GM19438 (cell line): ENCODE results near the gene MARCHF10.
"Not testable (repeated sequence)": the region's sequence is repeated elsewhere in the genome, so short reads cannot be mapped to it uniquely, and the experiment has no call there.

Experiments
- ATAC-seq: cut with Tn5 transposase; IDR thresholded peaks from one replicate; pipeline ENCODE4 v1.9.1; 2021; ENCODE audit warnings: low read depth; ENCODE audit not compliant: unreplicated experiment

Gene MARCHF10

DNA sequence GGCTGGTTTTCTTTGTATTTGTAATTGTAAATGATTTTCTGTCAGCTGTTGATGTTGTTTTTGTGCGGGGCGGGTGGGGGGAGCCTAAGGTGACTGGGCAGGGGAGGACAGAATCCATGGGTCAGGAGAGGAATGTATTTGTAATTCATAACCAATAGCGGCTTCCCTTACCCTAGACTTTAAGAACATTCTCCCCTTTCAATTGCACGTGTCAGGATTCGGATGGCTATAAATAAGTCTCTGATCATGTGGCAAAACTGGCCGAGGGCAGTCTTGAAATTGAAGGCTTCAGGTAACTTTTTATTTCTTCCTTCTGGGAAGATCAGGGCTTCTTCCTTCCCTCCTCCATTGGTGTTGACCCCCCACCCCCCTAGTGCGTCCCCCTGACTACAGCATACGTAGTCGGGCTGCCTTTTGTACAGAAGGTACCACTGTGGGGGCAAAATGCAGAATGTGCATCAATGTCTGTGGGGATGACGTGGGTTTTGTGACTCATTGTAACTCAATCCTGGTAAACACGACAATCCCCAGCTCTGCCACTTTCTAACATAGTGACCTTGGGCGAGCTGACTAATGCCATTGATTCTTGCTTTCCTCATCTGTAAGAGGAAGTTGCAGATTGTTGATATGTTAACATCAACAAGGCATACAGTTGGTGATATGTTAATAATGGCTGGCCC lies 16.2 kb downstream of the MARCHF10 start:
- no peak for ATAC-seq

DNA sequence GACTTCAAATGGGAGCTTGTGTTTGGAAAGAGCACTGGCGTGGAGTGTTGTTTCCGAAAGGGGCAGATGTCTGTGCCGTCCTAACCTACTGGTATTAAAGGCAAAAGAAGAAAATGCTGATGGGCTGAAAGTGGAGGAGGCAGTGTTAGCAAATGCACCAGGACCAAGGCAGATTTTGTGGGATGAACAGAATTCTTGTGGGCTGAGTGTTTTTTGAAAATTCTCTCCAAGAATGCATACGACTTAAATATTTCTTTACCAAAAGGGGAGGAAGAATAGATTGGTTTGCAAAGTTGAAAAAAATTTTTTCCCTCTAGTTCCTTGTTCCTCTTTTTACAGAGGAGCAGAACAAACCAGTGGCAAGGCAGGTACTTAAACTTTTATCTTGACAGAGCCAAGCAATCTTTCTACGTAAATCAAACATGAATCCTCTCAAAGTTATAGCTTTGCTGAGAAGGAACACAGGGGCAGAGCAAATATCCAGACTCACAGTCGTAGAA lies 16.8 kb downstream of the MARCHF10 start:
- ATAC-seq = no peak

DNA sequence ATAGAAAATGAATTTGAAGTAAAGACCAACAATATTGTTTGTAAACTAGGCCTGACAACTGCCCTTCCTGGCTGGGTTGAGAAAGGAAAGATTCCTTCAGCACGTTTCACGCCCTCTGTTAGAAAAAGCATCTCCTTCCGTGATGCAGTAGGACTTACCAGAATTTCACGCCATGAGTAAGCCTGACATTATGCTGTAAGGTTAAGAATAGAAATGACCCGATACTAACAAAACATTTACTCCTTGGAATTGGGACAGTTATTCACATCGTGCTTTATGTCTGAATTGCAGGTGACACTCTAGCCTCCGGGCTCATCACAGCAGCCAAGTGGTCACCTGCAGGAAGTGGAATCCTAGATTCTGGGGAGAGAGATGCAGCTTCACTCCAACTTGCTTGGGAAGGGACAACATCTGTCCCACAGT lies 17.5 kb downstream of the MARCHF10 start:
- no peak for ATAC-seq

DNA sequence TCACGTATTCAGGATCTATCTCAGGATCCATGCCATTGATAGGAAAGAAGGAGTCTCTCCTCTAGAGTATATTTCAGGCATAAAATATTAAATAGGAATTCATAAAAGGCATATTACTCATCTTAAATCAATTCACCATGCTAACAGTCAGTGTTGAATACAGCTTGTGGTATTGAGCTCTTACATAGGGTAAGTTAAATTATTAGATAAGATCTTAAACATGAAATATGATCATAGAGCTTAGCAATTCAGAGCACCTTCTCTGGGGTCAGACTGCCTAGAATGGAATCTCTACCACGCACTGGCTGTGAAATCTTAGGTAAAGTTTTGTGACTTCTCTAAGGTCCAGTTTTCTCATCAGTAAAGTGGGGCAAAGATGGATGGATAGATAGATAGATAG lies 20.7 kb downstream of the MARCHF10 start:
- no peak for ATAC-seq

DNA sequence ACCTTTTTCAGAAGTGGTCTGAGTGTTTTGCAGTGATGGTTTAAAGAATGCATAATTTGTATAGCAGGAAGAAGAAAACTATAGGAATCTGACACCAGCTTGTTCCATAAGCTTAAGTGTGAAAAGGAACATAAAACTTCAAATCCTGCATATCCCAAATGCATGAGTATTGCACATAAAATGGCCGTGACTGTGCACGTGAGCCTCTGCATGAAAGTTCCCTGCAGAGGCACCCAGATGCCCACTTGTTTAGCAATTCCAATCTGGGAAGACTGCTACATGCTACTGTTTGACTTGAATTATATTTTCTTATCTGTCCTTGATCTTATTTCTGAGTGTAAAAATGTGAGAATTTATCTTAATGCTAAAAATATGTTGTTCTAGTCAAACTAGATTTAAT lies 21.5 kb downstream of the MARCHF10 start:
- ATAC-seq = no peak

DNA sequence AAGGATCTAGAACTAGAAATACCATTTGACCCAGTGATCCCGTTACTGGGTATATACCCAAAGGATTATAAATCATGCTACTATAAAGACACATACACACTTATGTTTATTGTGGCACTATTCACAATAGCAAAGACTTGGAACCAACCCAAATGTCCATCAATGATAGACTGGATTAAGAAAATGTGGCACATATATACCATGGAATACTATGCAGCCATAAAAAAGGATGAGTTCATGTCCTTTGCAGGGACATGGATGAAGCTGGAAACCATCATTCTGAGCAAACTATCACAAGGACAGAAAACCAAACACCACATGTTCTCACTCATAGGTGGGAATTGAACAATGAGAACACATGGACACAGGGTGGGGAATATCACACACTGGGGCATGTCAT lies 22.1 kb downstream of the MARCHF10 start:
- ATAC-seq = not testable (repeated sequence)

DNA sequence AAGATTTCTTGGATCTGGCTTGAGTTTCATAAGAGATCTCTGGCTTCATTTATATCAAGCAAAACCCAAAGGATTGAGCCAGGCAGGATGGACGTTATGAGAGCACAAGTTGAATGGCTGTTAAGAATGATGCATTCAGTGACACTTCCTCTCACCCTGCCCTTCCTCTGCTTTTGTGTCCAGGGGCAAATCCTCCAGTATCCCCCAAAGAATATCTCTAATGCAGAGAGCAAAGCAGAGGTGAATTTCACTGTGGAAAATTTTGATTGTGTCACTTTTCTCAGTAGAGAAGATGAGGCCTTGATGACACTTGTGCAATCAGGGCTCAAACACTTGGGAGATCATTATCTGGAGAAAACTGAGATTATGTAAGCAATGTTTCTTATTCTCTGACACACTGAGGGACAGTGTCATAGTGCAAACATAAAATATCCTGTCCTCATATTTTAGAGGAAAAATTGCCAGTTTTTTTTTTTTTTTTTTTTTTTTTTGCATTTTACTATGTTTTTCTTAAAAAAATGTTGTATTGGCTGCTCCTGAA lies 25.3 kb downstream of the MARCHF10 start:
- ATAC-seq = no peak

DNA sequence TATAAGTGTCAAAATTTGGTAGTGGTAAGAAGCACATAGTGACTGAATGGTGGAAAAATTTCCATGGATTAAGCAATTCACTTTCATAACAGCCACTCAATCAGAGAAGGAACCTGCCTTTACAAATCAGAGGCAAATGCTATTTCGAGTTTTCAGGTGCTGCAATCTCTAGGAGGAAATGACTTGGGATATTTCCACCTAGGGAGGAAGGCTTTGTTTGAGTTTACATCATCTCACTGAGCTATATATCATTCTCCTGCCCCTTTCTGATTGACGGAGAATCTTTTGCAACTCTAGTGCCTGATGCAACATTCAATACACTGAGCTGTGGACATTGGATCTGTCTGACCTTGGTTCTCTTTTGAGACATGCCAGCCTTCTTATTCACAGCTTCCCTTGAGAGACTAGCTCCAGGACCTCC lies 26.3 kb downstream of the MARCHF10 start:
- no peak for ATAC-seq

DNA sequence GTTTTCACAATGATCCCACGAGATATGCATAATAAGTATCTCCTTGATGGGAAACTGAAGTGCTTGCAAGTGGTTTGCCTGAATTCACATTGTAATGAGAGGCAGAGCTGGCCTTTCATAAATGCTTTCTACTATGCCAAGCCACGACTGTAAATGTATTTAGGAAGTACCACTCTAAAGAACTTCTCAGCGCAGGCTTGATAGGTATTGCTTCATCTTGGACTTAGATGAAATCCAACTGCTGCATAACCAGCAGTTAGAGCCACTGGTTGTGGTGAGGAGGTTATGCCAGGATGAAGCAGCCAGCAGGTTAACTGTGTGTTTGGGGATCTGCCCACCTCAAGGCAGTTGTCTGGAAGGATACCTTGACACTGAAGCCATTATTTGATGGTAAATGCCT lies 26.8 kb downstream of the MARCHF10 start:
- no peak for ATAC-seq

DNA sequence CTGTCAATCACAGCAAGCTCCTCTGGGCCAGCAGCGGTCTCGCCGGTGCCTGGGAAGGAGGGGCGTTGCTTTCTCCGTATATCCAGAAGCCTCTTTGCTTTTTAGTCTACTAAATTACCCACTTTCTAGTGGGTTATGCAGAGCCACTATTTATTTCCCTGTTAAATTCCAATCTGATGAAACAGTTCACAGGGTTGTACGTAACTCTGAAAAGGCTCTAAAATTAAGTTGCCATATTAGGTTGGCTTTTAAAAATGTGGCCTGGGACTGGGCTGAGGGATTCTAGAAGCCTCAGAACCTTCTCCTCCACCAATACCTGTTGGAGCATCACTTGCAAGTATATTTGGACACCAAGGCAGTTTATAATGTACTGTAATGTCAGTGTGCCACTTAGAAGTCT lies 27.2 kb downstream of the MARCHF10 start:
- no peak for ATAC-seq

DNA sequence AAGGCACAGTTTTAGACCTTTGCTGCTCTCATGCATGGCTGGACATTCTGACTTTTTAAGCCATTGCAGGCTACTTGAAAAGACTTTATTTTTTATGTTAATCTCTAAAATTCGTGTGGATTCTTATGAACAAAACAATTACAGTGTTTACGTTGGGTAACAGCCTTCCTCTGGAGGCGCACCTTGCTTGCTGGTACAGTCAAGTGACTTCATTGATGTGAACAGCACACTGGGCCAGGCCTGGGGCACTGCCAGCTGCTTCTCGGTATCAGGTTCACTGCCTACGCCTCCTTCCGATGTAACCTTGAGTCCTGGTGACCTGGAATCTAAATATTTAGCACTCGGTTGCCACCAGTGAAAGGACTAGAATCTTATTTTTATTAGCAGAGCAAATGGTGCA lies 27.8 kb downstream of the MARCHF10 start:
- ATAC-seq = no peak

DNA sequence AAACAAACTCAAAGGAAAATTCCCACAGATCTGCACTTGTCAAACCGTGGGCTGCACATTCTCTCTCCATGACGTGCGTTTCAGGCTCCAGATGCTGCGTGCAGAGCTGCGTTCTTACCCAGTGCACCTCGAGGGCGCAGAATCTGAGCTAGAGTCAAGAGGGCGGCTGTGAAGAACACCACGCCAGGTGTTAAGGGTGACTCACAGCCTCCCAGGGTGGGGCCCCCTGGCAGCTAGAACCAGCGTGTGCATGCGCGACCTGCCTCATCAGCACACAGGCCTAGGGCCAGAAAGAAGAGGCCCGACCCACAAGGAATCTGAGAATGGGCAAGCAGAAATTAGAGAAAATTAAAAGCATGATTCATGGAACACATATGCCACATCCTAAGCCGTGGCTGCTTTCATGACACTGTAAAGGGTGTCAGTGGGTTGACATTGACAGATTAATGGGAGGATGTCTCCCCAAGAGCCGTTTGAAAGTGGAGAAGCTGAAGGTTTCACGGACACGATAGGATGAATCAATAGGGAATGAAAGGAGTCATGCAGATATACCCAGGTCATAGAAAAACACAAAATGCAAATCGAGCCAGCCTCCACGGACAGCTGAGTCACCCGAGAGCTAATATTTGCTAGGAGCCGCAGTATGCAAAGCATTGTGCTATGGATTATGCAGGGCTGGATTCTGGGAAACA lies 29.0 kb downstream of the MARCHF10 start:
- ATAC-seq = no peak

DNA sequence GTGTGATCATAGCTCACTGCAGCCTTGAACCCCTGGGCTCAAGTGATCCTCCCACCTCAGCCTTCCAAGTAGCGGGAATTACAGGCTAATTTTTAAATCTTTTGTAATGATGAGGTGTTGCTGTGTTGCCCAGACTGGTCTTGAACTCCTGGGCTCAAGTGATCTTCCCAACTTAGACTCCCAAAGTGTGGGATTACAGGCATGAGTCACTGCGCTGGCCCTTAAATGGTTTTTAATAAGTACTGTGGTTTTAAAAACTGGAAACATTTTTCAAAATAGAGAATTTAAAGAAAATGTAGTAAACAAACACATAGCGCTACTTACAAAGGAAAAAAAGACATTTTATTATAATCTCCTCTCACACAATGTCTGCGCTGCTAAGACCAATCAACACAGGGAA lies 32.2 kb downstream of the MARCHF10 start:
- ATAC-seq = no peak

DNA sequence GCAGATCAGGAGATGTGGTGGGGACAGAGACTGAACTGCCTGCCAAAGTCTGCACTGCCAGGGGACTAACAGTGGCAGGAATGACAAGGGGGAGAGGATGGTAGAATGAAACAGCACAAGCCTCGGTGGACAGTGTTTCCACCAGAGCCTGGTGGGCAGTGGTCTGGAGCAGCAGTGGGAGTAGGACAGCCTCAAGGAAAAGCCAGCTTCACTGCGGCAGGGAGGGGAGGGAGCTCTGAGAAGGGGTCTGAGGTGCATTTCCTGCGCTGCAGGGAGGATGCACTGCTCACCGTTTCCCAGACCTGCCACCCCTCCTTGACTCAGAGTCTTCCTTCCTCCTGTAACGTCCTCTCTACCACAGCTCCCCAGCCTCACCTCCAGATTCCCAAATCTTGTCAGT lies 33.8 kb downstream of the MARCHF10 start:
- ATAC-seq = no peak

DNA sequence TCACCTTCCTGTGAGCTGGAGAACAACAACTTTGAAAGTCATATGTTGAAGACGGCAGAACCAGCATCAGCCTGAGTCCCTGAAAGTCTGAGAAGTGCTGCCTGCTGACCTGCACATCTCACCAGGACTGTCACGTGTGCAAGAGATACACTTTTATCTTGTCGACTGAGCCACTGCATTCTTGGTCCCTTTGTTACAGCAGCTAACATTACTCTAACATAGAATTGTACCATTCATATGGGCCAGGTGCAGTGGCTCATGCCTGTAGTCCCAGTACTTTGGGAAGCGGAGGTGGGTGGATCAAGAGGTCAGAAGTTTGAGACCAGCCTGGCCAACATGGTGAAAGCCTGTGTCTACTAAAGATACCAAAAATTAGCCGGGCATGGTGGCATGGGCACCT lies 40.1 kb downstream of the MARCHF10 start:
- ATAC-seq = no peak

DNA sequence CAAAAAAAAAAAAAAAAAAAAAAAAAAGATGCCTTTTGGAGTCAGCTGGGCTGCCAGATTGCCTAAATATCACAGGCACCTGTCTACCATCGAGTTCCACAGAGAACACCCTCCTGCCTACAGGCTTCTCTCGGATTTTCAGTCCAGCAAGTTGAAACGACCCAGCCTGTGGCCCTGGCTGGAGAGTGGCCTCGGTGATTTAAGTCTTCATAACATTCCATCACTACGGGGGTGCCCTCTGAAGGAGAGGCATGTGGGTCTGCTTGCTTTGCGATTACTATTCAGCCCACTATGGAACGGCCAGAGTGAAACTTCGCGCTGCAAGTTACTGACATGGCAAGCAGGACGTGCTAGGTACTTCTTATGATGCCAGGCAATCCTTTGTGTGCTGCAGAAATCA lies 42.8 kb downstream of the MARCHF10 start:
- no peak for ATAC-seq

DNA sequence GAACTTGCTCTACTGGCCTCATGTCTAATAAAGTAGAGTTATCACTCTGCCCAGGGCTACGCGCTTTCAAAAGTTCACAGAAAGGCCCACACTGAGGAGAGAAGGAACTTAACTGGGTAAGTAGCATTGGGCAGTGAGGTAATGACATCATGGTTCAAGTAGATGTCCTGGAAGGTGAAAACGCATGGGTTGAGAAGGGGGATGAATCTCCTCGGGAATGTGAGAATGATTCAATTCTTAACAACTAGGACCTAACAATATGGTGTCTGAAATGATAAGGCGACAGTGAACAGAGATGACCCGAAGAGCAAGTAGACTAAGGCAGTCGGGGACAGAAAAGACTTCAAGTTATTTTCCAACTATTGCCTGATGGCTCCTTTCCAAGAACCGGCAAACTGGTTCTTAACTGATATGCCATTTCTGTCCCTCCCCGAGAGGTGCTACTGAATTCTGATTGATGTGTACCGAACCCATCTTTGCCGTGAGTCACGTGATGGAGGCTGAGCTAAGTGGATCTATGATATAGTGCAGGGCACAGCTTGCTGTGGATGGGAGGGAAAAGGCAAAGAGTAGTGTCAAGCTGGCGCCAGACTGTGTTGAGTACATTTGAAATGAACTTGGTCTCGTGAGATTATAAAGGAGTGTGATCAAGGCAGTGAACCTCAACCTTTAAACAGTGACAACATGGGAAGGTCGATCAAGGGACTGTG lies 44.1 kb downstream of the MARCHF10 start:
- no peak for ATAC-seq

DNA sequence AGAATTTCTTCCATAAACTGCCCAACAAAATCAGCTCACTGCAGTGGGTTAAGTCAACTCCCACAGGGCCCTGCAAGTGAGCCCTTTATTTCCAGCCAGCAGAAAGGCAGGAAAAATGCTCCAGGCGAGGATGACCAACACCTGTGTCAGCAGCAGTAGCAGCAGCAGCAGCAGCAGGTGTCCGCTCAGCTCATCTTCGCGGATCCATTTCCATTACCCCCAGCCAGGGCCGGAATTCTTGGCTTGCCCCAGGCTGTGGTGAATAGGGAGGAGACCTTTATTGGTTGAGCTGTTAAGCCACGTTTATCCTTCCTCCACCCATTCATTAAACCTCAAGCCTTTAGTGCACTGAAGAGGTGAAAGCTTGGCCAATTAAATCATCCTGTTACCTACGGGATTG lies 46.2 kb downstream of the MARCHF10 start:
- no peak for ATAC-seq

DNA sequence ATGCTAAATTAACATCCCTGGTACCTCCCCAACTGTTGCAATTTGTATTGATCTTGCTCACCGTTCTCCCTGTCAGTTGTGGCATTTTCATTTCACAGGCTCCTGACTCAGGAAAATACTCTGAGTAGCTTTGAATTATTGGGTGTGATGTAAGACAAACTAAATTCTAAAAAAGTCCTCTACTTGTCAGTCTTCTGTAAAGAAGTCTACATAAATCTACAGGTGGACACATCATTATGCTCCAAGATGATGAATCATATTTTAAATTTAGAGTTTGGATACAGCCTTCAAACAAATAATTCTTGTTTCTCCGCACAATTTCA lies 47.2 kb downstream of the MARCHF10 start:
- ATAC-seq = no peak

DNA sequence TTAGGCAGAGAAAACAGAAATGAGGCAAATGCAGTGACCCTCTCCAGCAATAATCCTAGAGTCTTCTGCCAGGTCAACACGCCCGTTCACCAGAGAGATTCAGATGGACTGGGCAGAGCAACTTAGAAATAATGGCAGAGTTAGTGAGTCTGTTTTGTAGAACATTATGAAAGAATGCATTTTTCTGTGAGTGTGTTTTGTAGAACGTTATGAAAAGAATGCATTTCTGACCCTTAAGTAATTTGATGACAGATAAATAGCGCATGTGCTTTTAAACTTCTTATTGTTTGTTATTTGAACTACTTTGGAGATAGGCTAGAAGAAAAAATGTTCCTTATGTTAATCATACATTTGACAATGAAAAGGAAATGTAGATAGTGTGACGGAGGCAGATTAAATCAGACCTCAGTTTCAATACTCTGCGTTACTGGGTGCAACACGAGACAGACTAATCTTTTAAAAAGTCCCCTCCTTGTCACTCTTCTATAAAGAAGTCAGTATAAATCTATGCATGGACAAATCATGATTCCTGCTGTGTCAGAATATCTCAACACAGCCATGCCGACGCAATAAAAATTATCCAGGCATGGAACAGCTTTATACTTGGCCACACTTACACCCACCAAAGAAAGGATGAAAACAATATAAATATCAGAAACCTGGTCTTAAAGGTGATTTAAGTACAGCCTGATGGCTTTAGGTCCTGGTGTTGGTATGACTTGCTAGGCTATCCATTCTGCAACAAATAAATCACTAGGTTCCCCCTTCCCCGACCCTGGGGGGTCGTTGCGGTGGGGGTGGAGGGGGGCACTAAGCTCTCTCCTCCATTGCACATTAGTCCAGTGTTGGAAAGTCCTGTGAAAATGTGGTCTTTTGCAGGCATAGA lies 47.8 kb downstream of the MARCHF10 start:
- ATAC-seq = no peak
